Left forelimb (tissue), 1 donor: ENCODE measurements around the gene CD200.

Experiments used
- DNase-seq: peaks from one replicate; pipeline ENCODE4 v3.0.0-alpha.2; 2018; ENCODE audit warnings: low spot score

Gene CD200, protein sequence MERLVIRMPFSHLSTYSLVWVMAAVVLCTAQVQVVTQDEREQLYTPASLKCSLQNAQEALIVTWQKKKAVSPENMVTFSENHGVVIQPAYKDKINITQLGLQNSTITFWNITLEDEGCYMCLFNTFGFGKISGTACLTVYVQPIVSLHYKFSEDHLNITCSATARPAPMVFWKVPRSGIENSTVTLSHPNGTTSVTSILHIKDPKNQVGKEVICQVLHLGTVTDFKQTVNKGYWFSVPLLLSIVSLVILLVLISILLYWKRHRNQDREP

DNA sequence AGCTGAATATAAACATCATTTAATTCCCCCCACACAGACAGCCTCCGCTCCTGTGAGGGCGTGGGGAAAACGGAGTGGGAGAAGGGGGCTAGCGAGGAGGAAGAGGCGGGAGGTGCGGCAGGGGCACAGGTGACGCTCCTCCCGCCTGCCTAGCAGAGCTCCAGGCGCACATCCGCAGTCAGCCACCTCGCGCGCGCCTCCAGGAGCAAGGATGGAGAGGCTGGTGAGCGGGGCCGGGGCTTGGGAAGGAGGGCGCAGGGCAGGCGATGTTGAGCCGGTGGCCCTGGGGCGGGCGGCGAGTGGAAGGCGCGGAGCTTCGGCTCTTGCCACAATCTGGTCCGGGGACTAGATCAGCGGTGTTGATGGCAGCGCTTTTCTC, at the start of gene CD200:
TSS of gene CD200 (plus strand) at position 155 of the 379 bp plus-strand sequence. CDS start at position 212, 57 bp downstream.
- DNase-seq = no peak

DNA sequence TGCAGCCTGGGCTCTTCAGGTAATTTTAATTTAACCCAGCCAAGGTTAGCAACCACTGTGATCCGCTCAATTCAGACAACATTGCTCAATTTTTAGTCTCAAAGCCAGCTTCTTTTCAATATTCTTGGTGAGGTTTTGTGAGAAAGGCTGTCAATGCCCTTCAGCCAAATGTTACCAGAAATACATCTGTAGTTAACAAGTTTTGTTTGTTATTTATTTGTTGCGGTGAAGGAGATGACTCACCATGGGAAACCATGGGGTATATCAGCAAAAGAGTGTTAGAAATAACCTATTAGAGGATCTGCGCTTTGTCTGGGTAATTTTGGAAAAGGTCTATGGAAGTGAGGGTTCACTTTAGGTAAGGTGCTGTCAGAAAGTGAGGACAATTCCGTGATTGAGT, 43.9 kb upstream of the CD200 start:
- DNase-seq = no peak

DNA sequence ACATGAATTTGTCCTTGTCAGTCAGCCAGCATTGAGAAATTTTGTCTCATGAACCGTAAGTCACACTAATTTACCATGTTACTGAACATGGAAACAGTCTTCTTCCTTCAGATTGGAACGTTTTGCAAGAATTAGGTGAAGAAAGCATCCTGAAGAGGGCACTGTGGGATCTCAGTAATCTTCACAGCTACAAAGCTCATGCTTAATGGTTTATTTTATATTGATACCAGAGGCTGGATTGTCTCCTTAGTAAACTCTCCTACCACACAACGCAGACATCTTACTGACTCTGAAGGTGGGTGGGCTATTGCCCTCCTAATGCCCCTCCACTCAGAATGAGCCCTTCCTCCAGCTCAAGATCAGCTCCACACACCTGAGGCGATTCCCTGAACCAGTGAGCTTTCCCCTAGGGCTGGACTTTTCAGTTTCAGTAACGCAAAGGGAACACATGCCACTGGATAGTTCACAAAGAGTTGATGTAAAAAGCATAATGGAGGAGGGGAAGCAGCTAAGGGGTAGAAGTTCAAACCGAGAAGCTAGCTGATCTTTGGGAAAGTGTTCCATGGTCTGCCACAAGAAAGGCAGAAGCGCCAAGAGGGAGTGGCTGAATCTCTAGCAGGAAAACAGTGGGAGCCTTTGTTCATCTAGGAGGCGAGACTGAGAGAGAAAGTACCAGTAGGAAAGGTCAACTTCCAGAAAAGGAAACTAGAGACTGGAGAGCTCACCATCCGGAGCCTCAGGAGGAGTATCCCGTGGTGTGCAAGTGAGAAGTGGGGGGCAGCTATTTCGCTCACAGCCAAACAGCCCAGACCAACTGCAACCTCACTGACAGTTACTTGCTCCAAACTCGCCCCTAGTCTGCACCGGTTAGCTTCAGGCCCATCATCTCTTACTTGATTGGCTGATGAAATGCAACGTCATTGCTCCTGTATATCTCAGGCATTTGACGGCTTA, 39.3 kb upstream of the CD200 start, which contains the start of gene SLC9C1:
TSS of gene SLC9C1 (minus strand) at position 849 of the 954 bp plus-strand sequence. CDS start 7,425 bp downstream, outside the sequence.
- no peak for DNase-seq

DNA sequence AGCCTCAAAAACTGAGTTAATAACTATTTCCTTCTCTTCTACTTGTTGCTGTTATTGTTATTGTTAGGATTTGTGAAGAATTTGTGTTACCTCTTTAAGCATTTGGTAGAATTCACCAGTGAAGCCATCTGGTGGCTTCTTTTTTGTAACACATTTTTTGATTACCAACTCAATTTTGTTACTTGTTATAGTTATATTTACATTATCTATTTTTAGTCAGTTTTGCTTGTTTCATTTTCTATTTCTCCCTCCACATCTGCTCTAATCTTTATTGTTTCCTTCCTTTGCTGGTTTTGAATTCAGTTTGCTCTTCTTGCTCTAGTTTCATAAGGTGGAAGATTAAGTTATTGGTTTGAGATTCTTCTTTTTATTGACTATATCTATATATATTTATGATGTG, 35.2 kb upstream of the CD200 start:
- no peak for DNase-seq

DNA sequence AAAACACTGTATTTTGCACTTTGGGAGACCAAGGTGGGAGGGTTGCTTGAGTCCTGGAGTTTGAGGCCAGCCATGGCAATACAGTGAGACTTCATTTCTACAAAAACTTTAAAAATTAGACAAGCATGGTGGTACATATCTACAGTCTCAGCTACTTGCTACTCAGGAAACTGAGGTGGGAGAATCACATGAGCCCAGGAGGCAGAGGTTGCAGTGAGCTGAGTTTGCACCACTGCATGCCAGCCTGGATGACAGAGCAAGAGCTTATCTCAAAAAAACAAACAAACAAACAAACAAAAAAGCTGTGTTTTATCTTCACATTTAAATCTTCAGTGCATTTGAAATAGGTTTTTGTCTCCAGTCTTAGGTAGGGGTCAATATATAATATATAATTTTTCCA, 34.2 kb upstream of the CD200 start:
- no peak for DNase-seq

DNA sequence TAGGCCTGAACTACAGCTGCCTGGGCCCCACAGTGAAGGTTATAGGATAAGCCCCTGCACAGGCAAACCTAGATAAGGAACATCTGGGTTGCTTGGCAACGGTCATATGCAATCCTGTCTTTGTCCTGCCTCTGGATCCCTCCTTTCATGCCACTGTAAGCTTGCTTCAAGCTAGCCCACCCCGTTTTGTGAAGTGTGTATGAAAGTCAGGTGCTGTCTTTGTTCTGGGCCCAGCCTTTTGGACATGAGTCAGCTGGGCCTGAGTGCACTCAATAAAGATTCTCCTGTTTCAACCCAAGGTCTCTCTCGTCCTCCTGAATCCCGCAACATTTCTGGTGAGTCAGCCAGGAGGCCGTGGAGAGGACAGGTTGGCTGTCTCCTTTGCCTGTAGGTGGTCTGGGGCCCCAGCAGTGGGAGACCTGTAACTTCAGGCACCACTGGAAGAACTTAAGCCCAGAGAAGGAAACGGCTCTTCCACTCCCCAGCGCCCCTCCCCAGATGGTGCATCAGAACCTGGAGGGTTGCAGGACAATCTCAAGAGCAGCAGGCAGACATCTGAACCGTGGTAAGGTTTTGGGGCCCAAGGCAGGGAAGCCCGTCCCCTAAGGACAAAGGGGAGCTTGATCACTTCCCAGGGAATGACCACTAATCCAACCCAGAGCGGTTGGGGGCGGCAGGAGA, 30.7 kb upstream of the CD200 start:
- DNase-seq = no peak

DNA sequence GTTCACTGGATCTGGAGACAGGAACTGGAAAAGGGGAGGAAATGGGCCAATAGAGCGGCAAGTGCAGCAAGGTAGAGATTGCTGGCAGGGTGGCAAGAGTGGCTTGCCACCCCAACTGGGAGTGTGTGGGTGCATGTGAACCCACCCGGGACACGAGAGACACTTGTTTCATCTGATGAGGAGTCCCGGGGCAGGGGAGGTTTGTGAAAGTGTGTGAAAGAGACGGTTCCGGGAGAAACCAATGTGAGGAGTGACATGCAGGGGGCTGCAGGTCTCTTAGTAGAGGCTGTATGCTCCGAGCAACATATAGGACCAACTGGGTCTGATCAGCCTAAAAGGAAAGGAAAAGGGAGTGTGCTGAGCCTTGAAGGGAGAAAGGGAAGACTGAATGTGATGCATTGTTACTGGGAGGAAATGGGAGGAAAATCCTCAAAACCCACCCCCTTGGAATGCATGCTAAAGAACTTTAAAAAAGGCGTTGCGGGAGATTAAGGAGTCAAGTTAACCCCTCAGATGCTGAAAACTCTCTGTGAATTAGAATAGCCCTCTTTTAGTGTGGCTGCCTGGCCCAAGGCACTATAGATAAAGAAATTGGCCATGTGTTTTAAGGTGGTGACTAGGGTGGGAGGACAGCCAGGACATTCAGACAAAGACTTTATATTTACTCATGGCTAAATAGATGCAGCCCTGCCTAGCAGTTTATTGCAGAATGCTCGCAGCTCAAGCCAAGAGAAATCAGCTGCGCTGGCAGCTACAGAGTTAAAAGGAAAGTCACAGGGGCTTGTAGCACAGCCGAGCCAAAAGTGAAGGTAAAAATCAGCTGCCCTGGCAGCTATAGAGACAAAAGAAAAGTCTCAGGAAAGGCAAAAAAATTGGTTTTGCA, 29.8 kb upstream of the CD200 start:
- no peak for DNase-seq

DNA sequence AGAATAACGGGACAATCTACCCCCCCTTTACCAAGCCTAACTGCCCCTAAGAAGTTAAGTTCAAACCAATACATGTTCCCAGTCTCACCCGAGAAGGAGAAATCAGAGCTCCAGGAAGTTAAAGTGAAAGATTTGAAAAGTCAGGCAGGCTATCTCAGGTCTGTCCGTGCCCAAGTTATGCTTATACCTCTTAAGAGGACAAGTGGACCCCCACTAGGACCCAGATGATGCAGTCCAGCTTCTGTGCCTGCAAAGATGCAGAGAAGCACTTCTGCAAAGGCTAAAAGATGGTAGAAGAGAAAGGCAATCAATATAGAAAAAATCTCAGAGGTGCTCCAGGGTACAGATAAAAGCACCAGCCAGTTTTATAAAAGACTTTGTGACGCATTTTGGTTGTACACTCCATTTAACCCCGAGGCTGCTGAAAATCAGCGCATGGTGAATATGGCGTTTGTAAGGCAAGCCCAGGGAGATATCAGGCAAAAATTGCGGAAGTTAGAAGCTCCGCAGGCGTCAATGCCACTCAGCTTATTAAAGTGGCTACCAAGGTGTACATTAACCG, 29.1 kb upstream of the CD200 start:
- no peak for DNase-seq

DNA sequence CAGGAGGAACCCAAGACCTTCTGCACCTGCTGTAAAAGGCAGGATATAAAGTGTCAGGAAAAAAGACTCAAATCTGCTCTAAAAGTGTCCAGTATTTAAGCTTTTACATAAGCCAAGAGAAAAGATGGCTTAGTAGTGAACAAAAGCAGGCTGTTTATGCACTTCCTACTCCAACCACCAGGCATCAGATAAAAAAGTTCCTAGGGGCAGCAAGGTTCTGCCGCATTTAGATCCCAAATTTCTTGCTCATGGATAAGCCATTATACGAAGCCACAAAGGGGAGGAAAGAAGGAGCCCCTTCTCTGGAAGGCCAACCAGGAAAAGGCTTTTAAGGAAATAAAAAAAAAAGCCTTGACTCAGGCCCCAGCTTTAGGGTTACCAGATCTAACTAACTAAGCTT, 28.3 kb upstream of the CD200 start:
- DNase-seq = no peak

DNA sequence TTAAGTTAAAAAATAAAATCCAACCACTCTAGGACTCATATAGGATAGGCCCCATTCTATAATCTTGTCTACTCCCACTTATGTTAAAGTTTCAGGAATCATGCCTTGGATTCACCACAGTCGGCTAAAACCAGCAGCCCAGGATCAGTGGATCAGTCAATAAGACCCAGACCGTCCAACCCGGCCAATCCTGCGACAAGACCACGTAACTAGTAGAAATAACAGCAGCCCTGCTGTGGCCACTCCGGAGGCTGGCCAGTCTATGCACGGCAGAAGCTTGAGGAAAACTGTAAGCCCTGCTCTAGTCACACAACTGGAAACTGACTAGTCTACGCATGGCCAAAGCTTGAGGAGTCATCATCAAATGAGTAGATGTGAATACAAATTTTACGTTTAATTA, 26.1 kb upstream of the CD200 start:
- no peak for DNase-seq

DNA sequence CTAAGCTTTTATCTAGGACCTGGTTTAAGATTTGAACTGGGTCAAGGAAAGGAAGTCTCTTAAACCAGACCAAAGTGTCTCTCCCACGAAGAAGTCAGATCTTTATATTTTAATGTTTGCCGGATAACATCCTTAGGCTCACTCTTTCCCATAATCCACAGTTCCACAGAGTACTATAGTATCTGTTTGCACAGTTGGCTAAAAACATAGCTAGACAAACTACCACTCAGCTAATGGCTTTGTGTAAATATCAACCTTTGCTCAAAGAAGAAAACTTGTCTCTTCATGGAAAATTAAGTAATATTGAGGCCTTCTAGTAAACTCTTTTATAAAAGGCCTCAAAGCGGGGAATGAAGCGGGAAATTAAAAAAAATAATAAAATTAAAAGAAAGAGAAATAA, 25.4 kb upstream of the CD200 start:
- DNase-seq = no peak

DNA sequence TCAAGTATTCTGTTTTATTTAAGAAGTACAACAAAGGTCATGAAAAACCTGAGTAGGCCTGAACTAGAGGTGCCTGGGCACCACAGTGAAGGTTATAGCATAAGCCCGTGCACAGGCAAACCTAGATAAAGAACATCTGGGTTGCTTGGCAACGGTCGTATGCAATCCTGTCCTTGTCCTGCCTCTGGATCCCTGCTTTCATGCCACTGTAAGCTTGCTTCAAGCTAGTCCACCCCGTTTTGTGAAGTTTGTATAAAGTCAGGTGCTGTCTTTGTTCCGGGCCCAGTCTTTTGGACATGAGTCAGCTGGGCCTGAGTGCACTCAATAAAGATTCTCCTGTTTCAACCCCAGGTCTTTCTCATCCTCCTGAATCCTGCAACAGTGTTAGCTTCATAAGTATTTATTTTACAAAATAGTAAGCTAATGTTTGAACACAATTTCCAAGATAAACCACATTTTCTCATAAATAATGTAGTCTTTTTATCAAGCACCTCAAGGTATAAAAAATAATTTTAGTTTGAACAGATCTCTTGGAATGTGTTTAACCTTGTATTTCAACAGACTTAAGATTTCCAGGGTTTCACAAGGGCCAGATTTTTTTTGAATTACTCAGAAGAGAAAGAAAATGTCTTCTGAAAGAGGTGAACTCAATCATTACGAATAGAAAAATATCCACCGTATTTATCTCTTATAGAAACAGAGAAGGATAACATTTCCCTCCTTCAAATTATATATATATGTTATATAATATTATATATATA, 24.6 kb upstream of the CD200 start:
- DNase-seq = no peak

DNA sequence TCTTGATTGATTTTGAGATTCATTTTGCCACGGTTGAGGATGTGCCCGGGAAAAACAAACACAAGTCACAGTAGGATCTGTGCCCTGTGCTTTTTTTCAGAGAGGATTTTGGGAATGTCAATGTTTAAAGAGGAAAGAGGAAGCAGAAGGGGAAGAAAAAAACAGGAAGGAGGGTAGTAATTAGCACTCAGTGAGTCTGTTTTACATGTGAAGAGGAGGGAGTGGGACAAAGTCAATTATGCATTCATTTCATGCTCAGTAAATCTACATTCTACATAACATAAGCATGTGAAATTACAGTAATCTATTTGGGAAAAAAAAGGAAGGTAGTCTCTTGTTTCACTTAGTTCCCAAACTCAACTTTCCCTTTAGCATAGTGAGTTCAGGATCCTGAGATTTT, 18.3 kb upstream of the CD200 start:
- DNase-seq = no peak

DNA sequence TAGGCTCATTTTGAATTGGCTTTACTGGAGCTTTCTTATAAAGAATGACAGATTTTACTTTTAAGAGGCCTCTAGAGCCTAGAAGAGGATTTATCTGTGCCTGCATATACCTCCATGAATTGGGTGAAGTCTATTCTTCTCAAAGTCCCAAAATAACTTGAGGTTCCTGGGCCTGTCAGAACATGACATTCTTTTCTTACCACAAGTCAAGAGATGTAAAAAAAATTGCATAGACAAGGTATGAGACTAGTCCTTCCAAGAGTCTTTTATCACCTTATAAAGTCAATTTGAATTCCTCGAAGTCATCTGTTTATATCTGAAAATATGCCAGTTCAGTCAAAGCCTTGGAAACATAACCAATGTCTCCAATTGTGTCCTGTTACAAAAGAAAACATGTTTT, 17.2 kb upstream of the CD200 start:
- DNase-seq = no peak

DNA sequence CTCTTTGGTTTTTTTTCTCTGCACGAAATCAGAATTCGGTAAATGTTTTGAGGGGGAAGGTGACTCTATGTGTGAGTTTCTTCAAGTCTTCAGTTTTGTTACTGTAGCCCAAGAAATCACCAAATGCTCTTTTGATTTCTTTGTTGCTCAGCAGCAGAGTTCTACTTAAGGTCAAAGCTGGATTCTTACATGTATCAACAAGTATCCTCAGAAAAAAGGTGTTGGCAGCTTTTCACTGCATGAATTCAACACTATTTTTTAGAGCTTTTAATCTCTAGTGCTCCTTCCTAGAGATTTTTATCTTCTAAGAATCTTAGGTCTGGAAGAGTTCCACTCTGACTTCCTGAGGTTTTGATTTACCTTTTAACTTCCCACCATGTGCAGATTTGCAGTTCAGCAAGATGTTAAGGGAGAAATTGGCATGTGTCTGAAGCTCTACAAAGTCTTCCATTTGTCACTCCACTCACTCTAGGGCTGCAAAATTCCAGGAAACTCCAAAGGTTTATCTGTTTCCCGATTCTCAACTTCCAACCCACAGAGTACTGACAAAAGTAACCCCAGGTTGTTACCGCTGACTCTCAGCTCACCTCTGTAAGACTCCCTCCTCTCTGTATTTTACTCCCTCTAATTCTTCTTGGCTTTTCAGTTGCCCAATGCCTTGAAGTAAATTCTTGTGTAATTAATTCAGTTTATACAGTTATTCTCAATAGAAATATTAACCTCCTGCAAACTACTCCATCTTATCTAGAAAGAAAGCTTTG, 13.3 kb upstream of the CD200 start:
- DNase-seq = no peak

DNA sequence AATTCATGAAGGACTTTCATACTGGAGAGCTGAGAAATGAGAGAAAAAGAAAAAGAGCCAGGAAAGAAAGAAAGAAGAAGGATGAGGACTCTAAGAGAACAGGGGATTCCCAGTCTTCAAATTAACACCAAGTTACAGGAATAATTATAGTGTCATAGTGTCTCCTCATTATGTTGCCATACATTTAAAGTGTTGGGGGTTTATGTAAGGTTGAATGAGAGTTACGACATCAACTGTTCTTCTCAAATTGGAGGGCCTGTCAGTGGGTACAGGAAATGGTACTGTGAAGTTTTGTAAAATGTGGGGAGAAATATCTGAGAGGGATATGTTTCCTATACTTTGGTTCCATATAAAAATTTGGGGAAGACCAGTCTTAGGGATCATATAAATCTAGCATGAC, 12.3 kb upstream of the CD200 start:
- DNase-seq = no peak

DNA sequence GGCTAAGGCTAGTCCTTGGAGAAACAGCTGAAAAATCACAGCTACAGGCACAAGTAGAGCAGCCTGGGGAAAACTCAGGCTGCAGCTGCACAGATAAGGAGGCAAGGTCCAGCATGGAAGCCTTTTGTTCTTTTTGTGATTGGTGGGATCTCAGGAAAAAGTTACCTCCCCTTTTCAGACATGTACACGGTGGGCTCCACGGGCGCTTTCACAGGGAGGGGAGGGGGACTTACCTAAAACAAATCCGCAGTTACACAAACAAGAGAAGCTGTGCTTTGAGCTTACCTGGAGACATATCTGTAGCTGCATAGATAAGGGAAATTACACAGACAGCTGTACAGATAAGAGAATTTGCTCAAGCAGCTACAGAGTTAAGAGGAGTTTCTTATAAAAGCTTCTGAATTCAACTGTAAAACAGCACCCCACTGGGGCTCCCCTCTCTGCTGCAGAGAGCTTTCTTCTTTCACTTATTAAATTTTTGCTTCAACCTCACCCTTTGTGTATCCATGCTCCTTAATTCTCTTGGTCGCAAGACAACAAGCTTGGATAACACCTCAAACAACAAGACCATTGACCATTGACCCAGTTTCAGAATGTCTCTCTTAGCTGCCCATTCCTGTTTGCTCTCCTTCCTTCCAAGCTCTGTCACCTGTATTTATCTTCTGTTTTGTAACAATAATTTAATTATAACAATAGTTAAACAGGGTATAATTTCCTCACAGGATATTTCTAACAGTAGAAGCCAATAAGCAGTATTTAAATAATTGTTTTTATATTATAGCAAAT, 10.9 kb upstream of the CD200 start:
- no peak for DNase-seq

DNA sequence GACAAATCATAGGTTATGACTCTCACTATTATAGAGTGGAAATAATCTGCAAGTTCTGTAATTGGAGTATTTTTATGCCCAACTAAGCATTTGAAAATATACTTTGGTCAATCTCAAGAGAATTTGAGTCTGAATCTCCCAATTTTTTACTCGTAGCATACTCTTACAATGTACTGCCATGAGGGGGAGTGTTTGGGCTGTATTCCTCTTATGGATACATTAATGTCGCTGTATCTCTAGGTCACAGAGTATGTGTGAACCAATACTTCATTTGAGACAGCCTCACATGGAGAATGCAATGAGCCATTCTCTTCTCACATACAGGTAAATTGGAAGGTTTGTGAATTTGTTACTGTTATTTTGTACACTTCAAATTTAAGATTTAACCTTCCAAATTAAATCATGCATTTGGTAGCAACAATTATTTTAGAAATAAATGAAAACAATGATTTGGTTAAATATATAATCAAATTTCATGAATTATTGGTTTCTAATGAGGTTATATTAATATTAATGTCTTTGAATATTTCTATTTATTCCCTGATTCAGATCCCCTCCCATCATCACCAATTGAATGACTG, 5.5 kb upstream of the CD200 start:
- DNase-seq = no peak

DNA sequence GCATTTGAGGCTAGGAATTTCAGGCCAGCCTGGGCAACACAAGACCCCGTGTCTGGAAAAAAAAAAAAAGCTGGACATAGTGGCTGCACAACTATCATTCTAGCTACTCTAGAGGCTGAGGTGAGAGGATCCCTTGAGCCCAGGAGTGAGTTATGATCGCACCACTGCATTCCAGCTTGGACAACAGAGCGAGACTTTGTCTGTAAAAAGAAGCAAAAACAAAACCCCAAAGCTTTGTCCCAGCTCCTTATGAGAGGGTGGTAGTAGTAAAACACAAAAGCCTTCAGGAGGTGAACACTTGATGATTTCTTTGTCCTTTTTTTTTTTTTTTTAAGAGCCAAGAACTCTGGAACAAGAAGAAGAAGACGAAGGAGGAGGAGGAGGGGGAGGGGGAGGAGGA, 1.1 kb upstream of the CD200 start:
- DNase-seq = no peak
